ENCODE data around the gene FRYL. TPM values are rescaled to one million over a fixed set of nuclear protein-coding genes. Genes with fewer than 3 reads are reported as not detected.

FRYL gene
- total RNA-seq, 1 donor = 42.0 TPM

- DNase-seq (ENCODE audit: insufficient read length, low spot score, missing footprints) = no peak
- H2AFZ ChIP-seq (ENCODE audit: low read length) = no peak overlapping the region
- no peak overlapping the region for H3K4me2 ChIP-seq (ENCODE audit: insufficient read depth, low read length)
- H3K27ac ChIP-seq (ENCODE audit: low read depth, low read length) = no peak overlapping the region
- H3K4me1 ChIP-seq (ENCODE audit: insufficient read depth, low read length) = no peaks in the 10 kb centered on the region
- TF ChIP-seq, protein P1, sequence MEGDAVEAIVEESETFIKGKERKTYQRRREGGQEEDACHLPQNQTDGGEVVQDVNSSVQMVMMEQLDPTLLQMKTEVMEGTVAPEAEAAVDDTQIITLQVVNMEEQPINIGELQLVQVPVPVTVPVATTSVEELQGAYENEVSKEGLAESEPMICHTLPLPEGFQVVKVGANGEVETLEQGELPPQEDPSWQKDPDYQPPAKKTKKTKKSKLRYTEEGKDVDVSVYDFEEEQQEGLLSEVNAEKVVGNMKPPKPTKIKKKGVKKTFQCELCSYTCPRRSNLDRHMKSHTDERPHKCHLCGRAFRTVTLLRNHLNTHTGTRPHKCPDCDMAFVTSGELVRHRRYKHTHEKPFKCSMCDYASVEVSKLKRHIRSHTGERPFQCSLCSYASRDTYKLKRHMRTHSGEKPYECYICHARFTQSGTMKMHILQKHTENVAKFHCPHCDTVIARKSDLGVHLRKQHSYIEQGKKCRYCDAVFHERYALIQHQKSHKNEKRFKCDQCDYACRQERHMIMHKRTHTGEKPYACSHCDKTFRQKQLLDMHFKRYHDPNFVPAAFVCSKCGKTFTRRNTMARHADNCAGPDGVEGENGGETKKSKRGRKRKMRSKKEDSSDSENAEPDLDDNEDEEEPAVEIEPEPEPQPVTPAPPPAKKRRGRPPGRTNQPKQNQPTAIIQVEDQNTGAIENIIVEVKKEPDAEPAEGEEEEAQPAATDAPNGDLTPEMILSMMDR (IDR thresholded peaks at IDR 0.05; ENCODE audit: extremely low read depth, low read depth, low read length) = no peak
- H3K27me3 ChIP-seq (ENCODE audit: insufficient read depth, low read length) = no peaks in the 10 kb centered on the region
- H3K79me2 ChIP-seq (ENCODE audit: insufficient read depth, low read length) = peaks cover 11% of the 10 kb centered on the region
- H4K20me1 ChIP-seq (ENCODE audit: insufficient read depth, low read length) = peaks cover 3% of the 10 kb centered on the region
- no peaks in the 10 kb centered on the region for H3K36me3 ChIP-seq (ENCODE audit: insufficient read depth, low read length)
- H3K9me3 ChIP-seq (ENCODE audit: low read depth, low read length) = no peaks in the 10 kb centered on the region
- no peak overlapping the region for H3K4me3 ChIP-seq (ENCODE audit: insufficient read depth, low read length)
Observed at GRCh38 chr4:48669086-48669485, 111.0 kb downstream of the FRYL start.

- H3K79me2 ChIP-seq (ENCODE audit: insufficient read depth, low read length) = peaks cover 13% of the 10 kb centered on the region
Observed at GRCh38 chr4:48668254-48669017, 111.6 kb downstream of the FRYL start.

GRCh38 chr4:48667148-48667547, 112.9 kb downstream of the FRYL start:
- Histone ChIP-seq H4K20me1 (ENCODE audit: insufficient read depth, low read length) (no peaks in the 10 kb centered on the region), H3K4me2 (ENCODE audit: insufficient read depth, low read length) (no peak overlapping the region), H3K36me3 (ENCODE audit: insufficient read depth, low read length) (no peaks in the 10 kb centered on the region), H3K79me2 (ENCODE audit: insufficient read depth, low read length) (peaks cover 15% of the 10 kb centered on the region), H3K4me1 (ENCODE audit: insufficient read depth, low read length) (no peaks in the 10 kb centered on the region), H3K9me3 (ENCODE audit: low read depth, low read length) (no peaks in the 10 kb centered on the region), H3K4me3 (ENCODE audit: insufficient read depth, low read length) (no peak overlapping the region), H2AFZ (ENCODE audit: low read length) (no peak overlapping the region), H3K27ac (ENCODE audit: low read depth, low read length) (no peak overlapping the region), H3K27me3 (ENCODE audit: insufficient read depth, low read length) (no peaks in the 10 kb centered on the region)
- no peak for DNase-seq (ENCODE audit: insufficient read length, low spot score, missing footprints)
- TF ChIP-seq, protein P1 (IDR thresholded peaks at IDR 0.05; ENCODE audit: extremely low read depth, low read depth, low read length) = no peak

More at GRCh38 chr4:48668254-48669017, 111.6 kb downstream of the FRYL start:
- Histone ChIP-seq H3K4me2 (ENCODE audit: insufficient read depth, low read length) (no peak overlapping the region), H3K9me3 (ENCODE audit: low read depth, low read length) (no peaks in the 10 kb centered on the region), H3K4me3 (ENCODE audit: insufficient read depth, low read length) (no peak overlapping the region), H3K27me3 (ENCODE audit: insufficient read depth, low read length) (no peaks in the 10 kb centered on the region), H3K27ac (ENCODE audit: low read depth, low read length) (no peak overlapping the region), H4K20me1 (ENCODE audit: insufficient read depth, low read length) (no peaks in the 10 kb centered on the region), H3K4me1 (ENCODE audit: insufficient read depth, low read length) (no peaks in the 10 kb centered on the region), H3K36me3 (ENCODE audit: insufficient read depth, low read length) (no peaks in the 10 kb centered on the region), H2AFZ (ENCODE audit: low read length) (no peak overlapping the region)
- DNase-seq (ENCODE audit: insufficient read length, low spot score, missing footprints) = no peak
- TF ChIP-seq, protein P1 (IDR thresholded peaks at IDR 0.05; ENCODE audit: extremely low read depth, low read depth, low read length) = no peak

- no peaks in the 10 kb centered on the region for H3K36me3 ChIP-seq (ENCODE audit: insufficient read depth, low read length)
- no peak for DNase-seq (ENCODE audit: insufficient read length, low spot score, missing footprints)
- no peaks in the 10 kb centered on the region for H3K9me3 ChIP-seq (ENCODE audit: low read depth, low read length)
- H3K27me3 ChIP-seq (ENCODE audit: insufficient read depth, low read length) = no peaks in the 10 kb centered on the region
- no peak overlapping the region for H3K27ac ChIP-seq (ENCODE audit: low read depth, low read length)
- no peak overlapping the region for H2AFZ ChIP-seq (ENCODE audit: low read length)
- H3K4me2 ChIP-seq (ENCODE audit: insufficient read depth, low read length) = no peak overlapping the region
- H3K79me2 ChIP-seq (ENCODE audit: insufficient read depth, low read length) = peaks cover 24% of the 10 kb centered on the region
- H3K4me1 ChIP-seq (ENCODE audit: insufficient read depth, low read length) = no peaks in the 10 kb centered on the region
- no peak overlapping the region for H3K4me3 ChIP-seq (ENCODE audit: insufficient read depth, low read length)
- H4K20me1 ChIP-seq (ENCODE audit: insufficient read depth, low read length) = no peaks in the 10 kb centered on the region
- TF ChIP-seq, protein P1 (IDR thresholded peaks at IDR 0.05; ENCODE audit: extremely low read depth, low read depth, low read length) = no peak
Observed at GRCh38 chr4:48665555-48666186, 114.4 kb downstream of the FRYL start.
